GM23338 (cell line): Measurements from ENCODE around the gene BICC1. TPM values are rescaled to one million over a fixed set of nuclear protein-coding genes. Genes with fewer than 3 reads are reported as not detected.

Source experiments
- ATAC-seq: fragments of 200-7000 bp; cut with Tn5 transposase; 3 replicates; pipeline ENCODE4 v1.9.1; 2020
- DNase-seq: peaks from one replicate; pipeline ENCODE4 v3.0.0-alpha.2; 2015; ENCODE audit warnings: low spot score
- H2AFZ ChIP-seq: fragments of 200-600 bp; sonication (generic); 2 replicates; pipeline ENCODE4 v1.8.0; 2016; ENCODE audit warnings: antibody characterized with exemption, mild to moderate bottlenecking, moderate library complexity
- H3F3A ChIP-seq: fragments of 200-600 bp; sonication (generic); replicated peaks from 2 replicates; pipeline ENCODE4 v1.8.0; 2017; ENCODE audit warnings: antibody characterized with exemption, mixed run types, low read depth
- H3K27ac ChIP-seq: fragments of 200-600 bp; sonication (generic); 2 replicates; pipeline ENCODE4 v1.6.1; 2016; ENCODE audit warnings: low read depth
- H3K27me3 ChIP-seq: fragments of 200-600 bp; sonication (generic); 2 replicates; pipeline ENCODE4 v1.8.0; 2016; ENCODE audit warnings: mild to moderate bottlenecking, mixed run types, moderate library complexity; ENCODE audit not compliant: insufficient read depth
- H3K36me3 ChIP-seq: fragments of 200-600 bp; sonication (generic); 2 replicates; pipeline ENCODE4 v1.8.0; 2016; ENCODE audit warnings: mild to moderate bottlenecking; ENCODE audit not compliant: insufficient read depth
- H3K4me1 ChIP-seq: fragments of 200-600 bp; sonication (generic); 2 replicates; pipeline ENCODE4 v1.8.0; 2016; ENCODE audit warnings: mild to moderate bottlenecking, moderate library complexity; ENCODE audit not compliant: insufficient read depth
- H3K4me2 ChIP-seq: fragments of 200-600 bp; sonication (generic); 2 replicates; pipeline ENCODE4 v1.7.1; 2017; ENCODE audit warnings: mixed run types
- H3K4me3 ChIP-seq: fragments of 200-600 bp; sonication (generic); 2 replicates; pipeline ENCODE4 v1.6.1; 2016; ENCODE audit warnings: mixed run types
- H3K79me2 ChIP-seq: fragments of 200-600 bp; sonication (generic); replicated peaks from 2 replicates; pipeline ENCODE4 v1.8.0; 2017; ENCODE audit warnings: mild to moderate bottlenecking; ENCODE audit not compliant: insufficient read depth
- H3K9me2 ChIP-seq: fragments of 200-600 bp; sonication (generic); 2 replicates; pipeline ENCODE4 v1.8.0; 2017; ENCODE audit not compliant: insufficient read depth
- H4K20me1 ChIP-seq: fragments of 200-600 bp; sonication (generic); replicated peaks from 2 replicates; pipeline ENCODE4 v1.8.0; 2017; ENCODE audit warnings: mild to moderate bottlenecking; ENCODE audit not compliant: insufficient read depth
- H3K27ac Mint-ChIP-seq: 2 replicates; pipeline ENCODE4 v1.8.0; 2020; ENCODE audit warnings: inconsistent platforms, mild to moderate bottlenecking, moderate library complexity, mixed read lengths
- H3K27me3 Mint-ChIP-seq: 3 replicates; pipeline ENCODE4 v1.8.0; 2022; ENCODE audit warnings: low read depth, mild to moderate bottlenecking, moderate library complexity, mixed read lengths, inconsistent platforms; ENCODE audit not compliant: insufficient read depth, poor library complexity
- H3K36me3 Mint-ChIP-seq: 3 replicates; pipeline ENCODE4 v1.8.0; 2021; ENCODE audit warnings: low read depth, mild to moderate bottlenecking, inconsistent platforms, moderate library complexity, mixed read lengths
- H3K4me1 Mint-ChIP-seq: 3 replicates; pipeline ENCODE4 v1.8.0; 2020; ENCODE audit warnings: mild to moderate bottlenecking, inconsistent platforms, mixed read lengths
- H3K4me3 Mint-ChIP-seq: 3 replicates; pipeline ENCODE4 v1.8.0; 2021; ENCODE audit warnings: moderate library complexity, mild to moderate bottlenecking, inconsistent platforms, mixed read lengths
- H3K9me3 Mint-ChIP-seq: 3 replicates; pipeline ENCODE4 v1.8.0; 2020; ENCODE audit warnings: moderate library complexity, mild to moderate bottlenecking, inconsistent platforms, mixed read lengths
- CREB1 ChIP-seq: fragments of 250-450 bp; sonication (Bioruptor Pico); IDR thresholded peaks from 2 replicates; pipeline ENCODE4 v1.5.0; 2020; ENCODE audit warnings: low read depth, mild to moderate bottlenecking, moderate library complexity
- EZH2 ChIP-seq: fragments of 200-600 bp; sonication (generic); IDR thresholded peaks from one replicate; pipeline ENCODE4 v1.8.0; 2017; ENCODE audit warnings: antibody characterized with exemption, mild to moderate bottlenecking, low read depth; ENCODE audit not compliant: unreplicated experiment
- EZH2phosphoT487 ChIP-seq: fragments of 200-600 bp; sonication (generic); IDR thresholded peaks from one replicate; pipeline ENCODE4 v1.8.1; 2018; ENCODE audit warnings: antibody characterized with exemption; ENCODE audit not compliant: unreplicated experiment
- JUNB ChIP-seq: IDR thresholded peaks from one replicate; pipeline ENCODE4 v1.6.1; 2016; ENCODE audit warnings: antibody characterized with exemption; ENCODE audit not compliant: unreplicated experiment
- NANOG ChIP-seq: IDR thresholded peaks from 2 replicates; pipeline ENCODE4 v1.6.1; 2016; ENCODE audit warnings: antibody characterized with exemption, borderline replicate concordance
- POLR2AphosphoS5 ChIP-seq: IDR thresholded peaks from 2 replicates; pipeline ENCODE4 v1.6.1; 2016; ENCODE audit warnings: antibody characterized with exemption, low read depth
- STAT1 ChIP-seq: IDR thresholded peaks from one replicate; pipeline ENCODE4 v1.6.1; 2016; ENCODE audit warnings: antibody characterized with exemption; ENCODE audit not compliant: unreplicated experiment
- ZNF114 ChIP-seq: fragments of 250-450 bp; sonication (Bioruptor Pico); IDR thresholded peaks from 2 replicates; pipeline ENCODE4 v1.5.0; 2020; ENCODE audit warnings: mild to moderate bottlenecking, moderate library complexity
- ZNF331 ChIP-seq: fragments of 250-450 bp; sonication (Bioruptor Pico); IDR thresholded peaks from 2 replicates; pipeline ENCODE4 v1.5.0; 2020; ENCODE audit warnings: low read depth, mild to moderate bottlenecking, moderate library complexity
- polyA plus RNA-seq: library from polyadenylated mRNA; unstranded; fragments of >200 nt; fragmentation: Nextera tagmentation; extraction: Ambion mirVana; gene quantifications from 2 replicates; pipeline ENCODE4 v1.2.1, GENCODE V29; 2016
- total RNA-seq: library from RNA; depleted of rRNA; stranded (reverse); fragments of >200 nt; shearing (Covaris generic); gene quantifications from 2 replicates; pipeline ENCODE4 v1.2.3, GENCODE V29; 2014
- TF ChIP-seq, protein P1 (sequence below), 2 experiments: fragments of 200-600 bp in 1 of 2; sonication (generic) in 1 of 2; conservative IDR thresholded peaks; 2 replicates each; pipeline versions ENCODE4 v1.5.1 to v1.6.1; 2016 to 2017; ENCODE audit warnings: antibody characterized with exemption in 2 of 2, low read depth in 2 of 2, mild to moderate bottlenecking in 2 of 2, moderate library complexity in 1 of 2
- TF ChIP-seq, protein P2 (sequence below): IDR thresholded peaks from one replicate; pipeline ENCODE4 v1.6.1; 2018; ENCODE audit warnings: antibody characterized with exemption; ENCODE audit not compliant: unreplicated experiment
- TF ChIP-seq, protein P3 (sequence below): IDR thresholded peaks from 2 replicates; pipeline ENCODE4 v1.6.1; 2016; ENCODE audit warnings: antibody characterized with exemption

BICC1 gene
- total and polyA plus RNA-seq, 2 experiments from 2014 or later: 1.3 to 2.2 TPM

DNA sequence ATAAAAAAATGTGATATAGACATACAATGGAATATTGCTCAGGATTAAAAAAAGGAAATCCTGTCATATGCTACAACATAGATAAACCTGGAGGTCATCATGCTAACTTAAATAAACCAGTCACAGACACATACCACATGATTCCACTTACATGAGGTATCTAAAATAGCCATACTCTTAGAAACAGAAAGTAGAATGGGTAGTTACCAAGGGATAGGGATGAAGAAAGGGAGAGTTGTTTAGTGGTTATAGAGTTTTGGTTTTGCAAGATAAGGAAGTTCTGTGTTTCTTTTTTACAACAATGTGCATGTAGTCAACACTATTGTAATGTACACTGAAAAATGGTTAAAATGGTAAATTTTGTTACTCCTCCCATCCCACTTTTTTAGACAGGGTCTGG is 30.5 kb downstream of the BICC1 start (continued):
- TF ChIP-seq, protein P1, sequence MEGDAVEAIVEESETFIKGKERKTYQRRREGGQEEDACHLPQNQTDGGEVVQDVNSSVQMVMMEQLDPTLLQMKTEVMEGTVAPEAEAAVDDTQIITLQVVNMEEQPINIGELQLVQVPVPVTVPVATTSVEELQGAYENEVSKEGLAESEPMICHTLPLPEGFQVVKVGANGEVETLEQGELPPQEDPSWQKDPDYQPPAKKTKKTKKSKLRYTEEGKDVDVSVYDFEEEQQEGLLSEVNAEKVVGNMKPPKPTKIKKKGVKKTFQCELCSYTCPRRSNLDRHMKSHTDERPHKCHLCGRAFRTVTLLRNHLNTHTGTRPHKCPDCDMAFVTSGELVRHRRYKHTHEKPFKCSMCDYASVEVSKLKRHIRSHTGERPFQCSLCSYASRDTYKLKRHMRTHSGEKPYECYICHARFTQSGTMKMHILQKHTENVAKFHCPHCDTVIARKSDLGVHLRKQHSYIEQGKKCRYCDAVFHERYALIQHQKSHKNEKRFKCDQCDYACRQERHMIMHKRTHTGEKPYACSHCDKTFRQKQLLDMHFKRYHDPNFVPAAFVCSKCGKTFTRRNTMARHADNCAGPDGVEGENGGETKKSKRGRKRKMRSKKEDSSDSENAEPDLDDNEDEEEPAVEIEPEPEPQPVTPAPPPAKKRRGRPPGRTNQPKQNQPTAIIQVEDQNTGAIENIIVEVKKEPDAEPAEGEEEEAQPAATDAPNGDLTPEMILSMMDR (conservative IDR thresholded peaks at IDR 0.05; ENCODE audit: low read depth in 2 of 2): no peak
- TF ChIP-seq EZH2phosphoT487: no peak
- TF ChIP-seq STAT1: no peak
- no peak for TF ChIP-seq POLR2AphosphoS5
- TF ChIP-seq ZNF114 (CRISPR knock-in tag): no peak
- TF ChIP-seq JUNB: no peak
- no peak for TF ChIP-seq ZNF331 (CRISPR knock-in tag)
- TF ChIP-seq, protein P2, sequence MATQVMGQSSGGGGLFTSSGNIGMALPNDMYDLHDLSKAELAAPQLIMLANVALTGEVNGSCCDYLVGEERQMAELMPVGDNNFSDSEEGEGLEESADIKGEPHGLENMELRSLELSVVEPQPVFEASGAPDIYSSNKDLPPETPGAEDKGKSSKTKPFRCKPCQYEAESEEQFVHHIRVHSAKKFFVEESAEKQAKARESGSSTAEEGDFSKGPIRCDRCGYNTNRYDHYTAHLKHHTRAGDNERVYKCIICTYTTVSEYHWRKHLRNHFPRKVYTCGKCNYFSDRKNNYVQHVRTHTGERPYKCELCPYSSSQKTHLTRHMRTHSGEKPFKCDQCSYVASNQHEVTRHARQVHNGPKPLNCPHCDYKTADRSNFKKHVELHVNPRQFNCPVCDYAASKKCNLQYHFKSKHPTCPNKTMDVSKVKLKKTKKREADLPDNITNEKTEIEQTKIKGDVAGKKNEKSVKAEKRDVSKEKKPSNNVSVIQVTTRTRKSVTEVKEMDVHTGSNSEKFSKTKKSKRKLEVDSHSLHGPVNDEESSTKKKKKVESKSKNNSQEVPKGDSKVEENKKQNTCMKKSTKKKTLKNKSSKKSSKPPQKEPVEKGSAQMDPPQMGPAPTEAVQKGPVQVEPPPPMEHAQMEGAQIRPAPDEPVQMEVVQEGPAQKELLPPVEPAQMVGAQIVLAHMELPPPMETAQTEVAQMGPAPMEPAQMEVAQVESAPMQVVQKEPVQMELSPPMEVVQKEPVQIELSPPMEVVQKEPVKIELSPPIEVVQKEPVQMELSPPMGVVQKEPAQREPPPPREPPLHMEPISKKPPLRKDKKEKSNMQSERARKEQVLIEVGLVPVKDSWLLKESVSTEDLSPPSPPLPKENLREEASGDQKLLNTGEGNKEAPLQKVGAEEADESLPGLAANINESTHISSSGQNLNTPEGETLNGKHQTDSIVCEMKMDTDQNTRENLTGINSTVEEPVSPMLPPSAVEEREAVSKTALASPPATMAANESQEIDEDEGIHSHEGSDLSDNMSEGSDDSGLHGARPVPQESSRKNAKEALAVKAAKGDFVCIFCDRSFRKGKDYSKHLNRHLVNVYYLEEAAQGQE: no peak
- no peak for TF ChIP-seq NANOG
- no peak for TF ChIP-seq CREB1 (CRISPR knock-in tag)
- TF ChIP-seq EZH2: no peak

DNA sequence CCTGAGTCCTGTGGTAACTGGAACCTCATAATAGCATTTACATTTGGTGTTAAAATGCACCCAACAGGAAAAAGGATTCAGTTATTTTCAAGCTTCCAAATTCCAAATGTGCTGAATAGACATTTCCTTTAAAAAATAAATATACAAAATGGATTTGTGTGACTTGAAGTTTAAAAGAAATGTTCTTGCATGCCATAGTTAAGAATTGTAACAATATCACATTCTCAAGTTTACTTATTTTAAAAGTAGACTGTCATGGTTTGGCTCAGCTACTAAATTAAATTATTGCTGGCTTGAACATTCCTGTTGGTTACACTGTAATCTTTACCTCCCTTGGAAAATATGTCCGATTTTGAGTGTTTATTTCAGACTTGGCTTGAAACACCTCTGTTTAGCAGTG is 31.5 kb downstream of the BICC1 start:
- no peak overlapping the region for H2AFZ ChIP-seq
- H3K4me1 ChIP-seq: no peaks in the 10 kb centered on the region
- Mint-ChIP-seq H3K27me3 (peaks cover 1% of the 10 kb centered on the region), H3K36me3 (no peaks in the 10 kb centered on the region), H3K4me1 (no peaks in the 10 kb centered on the region), H3K9me3 (no peaks in the 10 kb centered on the region), H3K27ac (no peak overlapping the region), H3K4me3 (no peak overlapping the region)
- no peak for DNase-seq
- H3K27ac ChIP-seq: no peak overlapping the region
- H3K79me2 ChIP-seq: no peaks in the 10 kb centered on the region
- no peak overlapping the region for H3K4me2 ChIP-seq
- no peak overlapping the region for H3K4me3 ChIP-seq
- no peaks in the 10 kb centered on the region for H3K9me2 ChIP-seq
- H3F3A ChIP-seq: no peaks in the 10 kb centered on the region
- H3K27me3 ChIP-seq: no peaks in the 10 kb centered on the region
- no peaks in the 10 kb centered on the region for H3K36me3 ChIP-seq
- no peak for ATAC-seq
- H4K20me1 ChIP-seq: no peaks in the 10 kb centered on the region
- no peak for TF ChIP-seq EZH2phosphoT487
- no peak for TF ChIP-seq CREB1 (CRISPR knock-in tag)
- TF ChIP-seq NANOG: no peak
- TF ChIP-seq ZNF114 (CRISPR knock-in tag): no peak
- TF ChIP-seq, protein P3, sequence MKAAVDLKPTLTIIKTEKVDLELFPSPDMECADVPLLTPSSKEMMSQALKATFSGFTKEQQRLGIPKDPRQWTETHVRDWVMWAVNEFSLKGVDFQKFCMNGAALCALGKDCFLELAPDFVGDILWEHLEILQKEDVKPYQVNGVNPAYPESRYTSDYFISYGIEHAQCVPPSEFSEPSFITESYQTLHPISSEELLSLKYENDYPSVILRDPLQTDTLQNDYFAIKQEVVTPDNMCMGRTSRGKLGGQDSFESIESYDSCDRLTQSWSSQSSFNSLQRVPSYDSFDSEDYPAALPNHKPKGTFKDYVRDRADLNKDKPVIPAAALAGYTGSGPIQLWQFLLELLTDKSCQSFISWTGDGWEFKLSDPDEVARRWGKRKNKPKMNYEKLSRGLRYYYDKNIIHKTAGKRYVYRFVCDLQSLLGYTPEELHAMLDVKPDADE: no peak
- TF ChIP-seq, protein P1 (conservative IDR thresholded peaks at IDR 0.05; ENCODE audit: low read depth in 2 of 2): no peak
